DND-41 (cell line): Measurements from ENCODE around the gene SHISA7.

Source experiments
- ATAC-seq: fragments of 200-7000 bp; cut with Tn5 transposase; 3 replicates; pipeline ENCODE4 v1.9.1; 2021; ENCODE audit warnings: low read depth; ENCODE audit not compliant: insufficient read depth
- DNase-seq: peaks from one replicate; pipeline ENCODE4 v3.0.0-alpha.2; 2020
- H2AFZ ChIP-seq: 2 replicates; pipeline ENCODE4 v1.6.0; 2012; ENCODE audit warnings: low read depth, low read length
- H3K27ac ChIP-seq: 2 replicates; pipeline ENCODE4 v1.5.1; 2012; ENCODE audit warnings: low read length, inconsistent platforms
- H3K27me3 ChIP-seq: fragments of 200-600 bp; sonication (generic); 2 replicates; pipeline ENCODE4 v1.6.0; 2012; ENCODE audit warnings: low read length, mild to moderate bottlenecking, inconsistent platforms; ENCODE audit not compliant: insufficient read depth, poor library complexity
- H3K36me3 ChIP-seq: 2 replicates; pipeline ENCODE4 v1.5.1; 2012; ENCODE audit warnings: low read length, inconsistent platforms; ENCODE audit not compliant: insufficient read depth
- H3K4me1 ChIP-seq: 2 replicates; pipeline ENCODE4 v1.5.1; 2012; ENCODE audit warnings: mild to moderate bottlenecking, low read length; ENCODE audit not compliant: insufficient read depth
- H3K4me2 ChIP-seq: 2 replicates; pipeline ENCODE4 v1.6.0; 2012; ENCODE audit warnings: mild to moderate bottlenecking, moderate library complexity, low read length, inconsistent platforms; ENCODE audit not compliant: insufficient read depth
- H3K4me3 ChIP-seq, 2 experiments: fragments of 200-600 bp in 1 of 2; shearing (Covaris generic) in 1 of 2; 2 replicates each; pipeline ENCODE4 v1.5.1; 2012 to 2016; ENCODE audit warnings: inconsistent platforms in 2 of 2, low read length in 2 of 2, mild to moderate bottlenecking in 2 of 2, low read depth in 1 of 2, moderate library complexity in 1 of 2
- H3K79me2 ChIP-seq: 2 replicates; pipeline ENCODE4 v1.6.0; 2012; ENCODE audit warnings: low read length, inconsistent platforms; ENCODE audit not compliant: insufficient read depth
- H3K9ac ChIP-seq: 2 replicates; pipeline ENCODE4 v1.6.0; 2012; ENCODE audit warnings: low read depth, mild to moderate bottlenecking, inconsistent platforms, low read length, moderate library complexity
- H3K9me3 ChIP-seq: 2 replicates; pipeline ENCODE4 v1.5.1; 2012; ENCODE audit warnings: low read length, moderate library complexity, mild to moderate bottlenecking, inconsistent platforms; ENCODE audit not compliant: insufficient read depth, severe bottlenecking
- H4K20me1 ChIP-seq: 2 replicates; pipeline ENCODE4 v1.6.0; 2012; ENCODE audit warnings: low read length; ENCODE audit not compliant: insufficient read depth
- CTCF ChIP-seq: IDR thresholded peaks from 2 replicates; pipeline ENCODE4 v1.5.1; 2012; ENCODE audit warnings: borderline replicate concordance, low read length, moderate library complexity, mild to moderate bottlenecking; ENCODE audit not compliant: poor library complexity, severe bottlenecking; ENCODE audit errors: extremely low read depth
- EZH2 ChIP-seq: IDR thresholded peaks from 3 replicates; pipeline ENCODE4 v1.6.1; 2012; ENCODE audit warnings: borderline replicate concordance, low read depth, mild to moderate bottlenecking, moderate library complexity, low read length, inconsistent platforms; ENCODE audit not compliant: severe bottlenecking

Gene SHISA7

GRCh38 chr19:55471266-55471665 is 28.2 kb upstream of the SHISA7 start:
- H2AFZ ChIP-seq: no peak overlapping the region
- DNase-seq (no peak), ATAC-seq (no peak)
- H3K4me2 ChIP-seq: no peak overlapping the region
- no peak overlapping the region for H3K27ac ChIP-seq
- H3K4me1 ChIP-seq: peaks cover 21% of the 10 kb centered on the region
- H3K79me2 ChIP-seq: no peaks in the 10 kb centered on the region
- H4K20me1 ChIP-seq: no peaks in the 10 kb centered on the region
- no peak overlapping the region for H3K9ac ChIP-seq
- H3K4me3 ChIP-seq: no peak overlapping the region
- no peaks in the 10 kb centered on the region for H3K36me3 ChIP-seq
- TF ChIP-seq EZH2: no peak
- TF ChIP-seq CTCF: no peak
- no peaks in the 10 kb centered on the region for H3K27me3 ChIP-seq
- H3K9me3 ChIP-seq: no peaks in the 10 kb centered on the region

- H2AFZ ChIP-seq: peak overlapping the region; percentile 71
- H3K27me3 ChIP-seq: no peaks in the 10 kb centered on the region
- no peak overlapping the region for H3K27ac ChIP-seq
These were observed 24.9 kb upstream of the SHISA7 start for GRCh38 chr19:55468054-55468393.

DNA sequence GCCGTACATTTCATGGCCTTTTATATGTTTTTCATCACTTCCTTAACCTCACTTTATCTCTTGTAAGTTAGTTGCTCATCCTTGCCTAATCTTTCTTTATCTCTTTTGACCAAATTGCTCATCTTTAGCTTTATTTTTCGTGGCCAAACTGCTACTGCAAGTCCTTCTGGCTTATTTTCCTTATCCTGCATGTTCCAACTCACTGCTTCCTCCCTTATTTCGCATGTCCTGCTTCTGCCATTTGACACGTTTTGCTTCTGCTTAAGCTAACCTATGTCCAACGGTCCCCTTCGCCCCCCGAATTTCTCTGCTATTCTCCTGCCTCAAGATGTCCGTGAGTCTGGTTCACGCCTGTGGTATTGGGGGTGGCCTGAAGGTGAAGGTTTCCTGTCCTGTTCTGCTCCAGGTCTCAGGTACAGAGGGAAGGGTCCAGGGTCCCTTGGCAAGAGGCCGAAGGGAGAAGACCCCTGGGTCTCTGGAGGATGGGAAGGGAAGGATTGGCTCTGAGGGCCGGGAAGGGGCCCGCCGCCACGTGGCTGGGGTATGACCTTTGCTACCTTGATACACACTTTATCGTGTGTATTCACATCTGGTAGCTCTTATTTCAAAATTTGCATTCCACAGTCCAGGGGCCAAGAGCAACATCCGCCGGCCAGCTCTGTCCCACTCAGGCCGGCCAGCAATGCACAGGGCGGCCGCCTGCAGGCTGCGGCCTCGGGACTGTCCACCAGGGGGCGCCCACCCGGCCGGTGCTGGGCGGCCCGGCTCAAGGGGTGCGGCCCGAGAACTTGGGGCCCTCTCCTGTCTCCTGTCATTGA is 24.3 kb upstream of the SHISA7 start:
- Histone ChIP-seq H3K4me3 (no peak overlapping the region), H3K4me2 (peak overlapping the region; percentile 23; the same call in 1 of the 2 replicates), H3K27me3 (no peaks in the 10 kb centered on the region), H3K27ac (no peak overlapping the region), H3K9ac (peak overlapping the region; percentile 25; the same call in 1 of the 2 replicates), H3K79me2 (no peaks in the 10 kb centered on the region), H2AFZ (peak overlapping the region; percentile 71), H3K4me1 (peaks cover 14% of the 10 kb centered on the region), H4K20me1 (no peaks in the 10 kb centered on the region), H3K9me3 (no peaks in the 10 kb centered on the region), H3K36me3 (no peaks in the 10 kb centered on the region)
- TF ChIP-seq CTCF (peak; percentile 95), EZH2 (no peak)
- DNase-seq: peak; percentile 48
- ATAC-seq: peak; percentile 93

More at GRCh38 chr19:55468054-55468393, 24.9 kb upstream of the SHISA7 start:
- TF ChIP-seq EZH2 (no peak), CTCF (no peak)
- no peak overlapping the region for H3K4me3 ChIP-seq
- ATAC-seq (no peak), DNase-seq (no peak)
- peak overlapping the region; percentile 23; the same call in 1 of the 2 replicates for H3K4me2 ChIP-seq
- no peaks in the 10 kb centered on the region for H3K9me3 ChIP-seq
- H3K36me3 ChIP-seq: no peaks in the 10 kb centered on the region
- peak overlapping the region; percentile 25; the same call in 1 of the 2 replicates for H3K9ac ChIP-seq
- H3K4me1 ChIP-seq: peaks cover 8% of the 10 kb centered on the region
- H4K20me1 ChIP-seq: no peaks in the 10 kb centered on the region
- no peaks in the 10 kb centered on the region for H3K79me2 ChIP-seq
